GM06990 (cell line): ENCODE measurements around the gene IER3IP1.

Source experiments
- DNase-seq: peaks from one replicate; pipeline ENCODE4 v3.0.0-alpha.2; 2011; ENCODE audit not compliant: insufficient read length; ENCODE audit errors: extremely low read depth
- H3K27me3 ChIP-seq: replicated peaks from 2 replicates; pipeline ENCODE4 v1.6.0; 2011; ENCODE audit warnings: low read length; ENCODE audit not compliant: control insufficient read depth, insufficient read depth
- H3K36me3 ChIP-seq: 2 replicates; pipeline ENCODE4 v1.5.1; 2011; ENCODE audit warnings: low read length; ENCODE audit not compliant: control insufficient read depth, insufficient read depth
- H3K4me3 ChIP-seq: replicated peaks from 2 replicates; pipeline ENCODE4 v1.5.1; 2011; ENCODE audit warnings: low read depth, mild to moderate bottlenecking, control low read depth, low read length
- CTCF ChIP-seq: IDR thresholded peaks from 2 replicates; pipeline ENCODE4 v1.5.1; 2011; ENCODE audit warnings: low read length, control low read depth, mild to moderate bottlenecking, inconsistent platforms; ENCODE audit not compliant: insufficient read depth, poor library complexity, severe bottlenecking

Gene IER3IP1

GRCh38 chr18:47113796-47114540 lies 62.2 kb downstream of the IER3IP1 start:
- Histone ChIP-seq H3K36me3 (peaks cover 4% of the 10 kb centered on the region), H3K4me3 (no peak overlapping the region)
- no peak for TF ChIP-seq CTCF

GRCh38 chr18:47110492-47111274 lies 65.5 kb downstream of the IER3IP1 start:
- TF ChIP-seq CTCF, result no peak
- DNase-seq, result no peak
- no peak overlapping the region for H3K4me3 ChIP-seq
- no peaks in the 10 kb centered on the region for H3K27me3 ChIP-seq
- peaks cover 7% of the 10 kb centered on the region for H3K36me3 ChIP-seq

More at GRCh38 chr18:47113796-47114540, 62.2 kb downstream of the IER3IP1 start:
- H3K27me3 ChIP-seq, result no peaks in the 10 kb centered on the region
- DNase-seq, result no peak

GRCh38 chr18:47109720-47110119 lies 66.4 kb downstream of the IER3IP1 start:
- Histone ChIP-seq H3K27me3 (no peaks in the 10 kb centered on the region), H3K4me3 (no peak overlapping the region), H3K36me3 (peaks cover 5% of the 10 kb centered on the region)
- TF ChIP-seq CTCF, result no peak
- no peak for DNase-seq

- Histone ChIP-seq H3K27me3 (no peaks in the 10 kb centered on the region), H3K36me3 (peaks cover 5% of the 10 kb centered on the region), H3K4me3 (no peak overlapping the region)
- TF ChIP-seq CTCF, result no peak
- no peak for DNase-seq
These were observed 67.2 kb downstream of the IER3IP1 start for GRCh38 chr18:47108998-47109405.

GRCh38 chr18:47108373-47108772 lies 67.8 kb downstream of the IER3IP1 start:
- no peak for DNase-seq
- H3K27me3 ChIP-seq, result no peaks in the 10 kb centered on the region
- no peak for TF ChIP-seq CTCF
- H3K4me3 ChIP-seq, result no peak overlapping the region
- H3K36me3 ChIP-seq, result peaks cover 3% of the 10 kb centered on the region
